Right kidney (tissue), 9 donors: ENCODE measurements around the gene CNPPD1.

Source experiments
- DNase-seq: peaks from one replicate; pipeline ENCODE4 v3.0.0-alpha.2; 2016
- long read RNA-seq, 8 donors: transcript quantifications; one replicate each; lab custom pipeline, GENCODE V29; 2026

CNPPD1 gene
- long read RNA-seq, donor 1, transcript CNPPD1-201 (8 exons, 2,060 nt): major isoform, 18 of 41 reads
- long read RNA-seq, donor 1, partial matches to known transcripts: 21 of 41 reads
- long read RNA-seq, donor 1, other reads (novel, unspliced or antisense): 0 of 41 reads
- long read RNA-seq, donor 2, transcript CNPPD1-201 (8 exons, 2,060 nt): major isoform, 21 of 81 reads
- long read RNA-seq, donor 2, partial matches to known transcripts: 60 of 81 reads
- long read RNA-seq, donor 2, other reads (novel, unspliced or antisense): 0 of 81 reads
- long read RNA-seq, donor 3, transcript CNPPD1-201 (8 exons, 2,060 nt): major isoform, 8 of 14 reads
- long read RNA-seq, donor 3, partial matches to known transcripts: 6 of 14 reads
- long read RNA-seq, donor 3, other reads (novel, unspliced or antisense): 0 of 14 reads
- long read RNA-seq, donor 4, transcript CNPPD1-201 (8 exons, 2,060 nt): major isoform, 18 of 19 reads
- long read RNA-seq, donor 4, partial matches to known transcripts: 0 of 19 reads
- long read RNA-seq, donor 4, other reads (novel, unspliced or antisense): 0 of 19 reads
- long read RNA-seq, donor 5, transcript CNPPD1-201 (8 exons, 2,060 nt): major isoform, 26 of 36 reads
- long read RNA-seq, donor 5, partial matches to known transcripts: 8 of 36 reads
- long read RNA-seq, donor 5, other reads (novel, unspliced or antisense): 0 of 36 reads
- long read RNA-seq, donor 6, transcript CNPPD1-201 (8 exons, 2,060 nt): major isoform, 17 of 34 reads
- long read RNA-seq, donor 6, partial matches to known transcripts: 17 of 34 reads
- long read RNA-seq, donor 6, other reads (novel, unspliced or antisense): 0 of 34 reads
- long read RNA-seq, donor 7, transcript CNPPD1-201 (8 exons, 2,060 nt): major isoform, 12 of 52 reads
- long read RNA-seq, donor 7, partial matches to known transcripts: 38 of 52 reads
- long read RNA-seq, donor 7, other reads (novel, unspliced or antisense): 0 of 52 reads
- long read RNA-seq, donor 8, transcript CNPPD1-201 (8 exons, 2,060 nt): major isoform, 26 of 35 reads
- long read RNA-seq, donor 8, partial matches to known transcripts: 6 of 35 reads
- long read RNA-seq, donor 8, other reads (novel, unspliced or antisense): 0 of 35 reads

- peak; percentile 94 for DNase-seq
Measured at GRCh38 chr2:219176818-219177551, at the start of gene CNPPD1. Gene CNPPD1, minus strand, starts transcription at chr2:219176925. Its CDS starts 97 bp downstream, at chr2:219176828.

GRCh38 chr2:219225350-219225749 is 48.6 kb upstream of the CNPPD1 start:
- no peak for DNase-seq

- no peak for DNase-seq
Measured at GRCh38 chr2:219223831-219224610, 47.3 kb upstream of the CNPPD1 start.

GRCh38 chr2:219221957-219222518 is 45.3 kb upstream of the CNPPD1 start:
- no peak for DNase-seq

GRCh38 chr2:219220652-219221402 is 44.1 kb upstream of the CNPPD1 start:
- DNase-seq: no peak

GRCh38 chr2:219219784-219220532 is 43.2 kb upstream of the CNPPD1 start:
- DNase-seq: no peak

- peak; percentile 97 for DNase-seq
Measured at GRCh38 chr2:219218732-219219701, 42.3 kb upstream of the CNPPD1 start, which contains the start of gene ABCB6. Gene ABCB6, minus strand, starts transcription at chr2:219218958. Its CDS starts 285 bp downstream, at chr2:219218673.

GRCh38 chr2:219218217-219218731 is 41.5 kb upstream of the CNPPD1 start:
- DNase-seq: peak; percentile 86

GRCh38 chr2:219216535-219216915 is 39.8 kb upstream of the CNPPD1 start:
- no peak for DNase-seq

- DNase-seq: peak; percentile 13
Measured at GRCh38 chr2:219215871-219216534, 39.3 kb upstream of the CNPPD1 start.

- DNase-seq: no peak
Measured at GRCh38 chr2:219214786-219215185, 38.1 kb upstream of the CNPPD1 start.

- DNase-seq: no peak
Measured at GRCh38 chr2:219214141-219214540, 37.4 kb upstream of the CNPPD1 start.

- no peak for DNase-seq
Measured at GRCh38 chr2:219213486-219214071, 36.9 kb upstream of the CNPPD1 start.

GRCh38 chr2:219213026-219213415 is 36.3 kb upstream of the CNPPD1 start:
- DNase-seq: no peak

GRCh38 chr2:219210886-219211362 is 34.2 kb upstream of the CNPPD1 start:
- DNase-seq: no peak

- DNase-seq: no peak
Measured at GRCh38 chr2:219210196-219210885, 33.6 kb upstream of the CNPPD1 start.
